ENCODE measurements around the gene GPR39.

Gene GPR39

GRCh38 chr2:132651115-132652045 is 234.8 kb downstream of the GPR39 start:
- peak; percentile 23 for TF ChIP-seq CTCF (IDR thresholded peaks at IDR 0.05; ENCODE audit: extremely low read depth, missing control alignments)
- peak; percentile 35 for DNase-seq (ENCODE audit: low spot score)

- TF ChIP-seq CTCF (IDR thresholded peaks at IDR 0.05; ENCODE audit: extremely low read depth, missing control alignments) = no peak
- no peak for DNase-seq (ENCODE audit: low spot score)
These were observed 235.9 kb downstream of the GPR39 start for GRCh38 chr2:132652474-132652873.

- TF ChIP-seq CTCF (IDR thresholded peaks at IDR 0.05; ENCODE audit: extremely low read depth, missing control alignments) = no peak
- DNase-seq (ENCODE audit: low spot score) = no peak
These were observed 237.7 kb downstream of the GPR39 start for GRCh38 chr2:132654335-132654734.

GRCh38 chr2:132654968-132655367 is 238.4 kb downstream of the GPR39 start:
- no peak for TF ChIP-seq CTCF (IDR thresholded peaks at IDR 0.05; ENCODE audit: extremely low read depth, missing control alignments)

GRCh38 chr2:132656266-132656975 is 239.8 kb downstream of the GPR39 start:
- no peak for TF ChIP-seq CTCF (IDR thresholded peaks at IDR 0.05; ENCODE audit: extremely low read depth, missing control alignments)
- DNase-seq (ENCODE audit: low spot score) = no peak

More at GRCh38 chr2:132654968-132655367, 238.4 kb downstream of the GPR39 start:
- DNase-seq (ENCODE audit: low spot score) = no peak

- no peak for DNase-seq (ENCODE audit: low spot score)
- TF ChIP-seq CTCF (IDR thresholded peaks at IDR 0.05; ENCODE audit: extremely low read depth, missing control alignments) = no peak
These were observed 242.7 kb downstream of the GPR39 start for GRCh38 chr2:132659331-132659730.

GRCh38 chr2:132662732-132663131 is 246.1 kb downstream of the GPR39 start:
- TF ChIP-seq CTCF (IDR thresholded peaks at IDR 0.05; ENCODE audit: extremely low read depth, missing control alignments) = no peak
- DNase-seq (ENCODE audit: low spot score) = no peak
